ENCODE results near the gene XIAP. TPM values are rescaled to one million over a fixed set of nuclear protein-coding genes. Genes with fewer than 3 reads are reported as not detected.
A peak's percentile ranks its signal among the peaks of the same experiment; 100 is the strongest.

XIAP gene
- total and polyA plus RNA-seq, 9 of the 15 experiments (the other 6 are each of a cell fraction or from before 2014, with no cell fraction given), result 5.7 to 40.5 (median 19.8) TPM

- TF ChIP-seq VEZF1 (CRISPR knock-in tag; IDR thresholded peaks at IDR 0.05) (peak; percentile 90), ZNF830 (CRISPR knock-in tag; IDR thresholded peaks at IDR 0.05) (no peak), ID3 (CRISPR knock-in tag; IDR thresholded peaks at IDR 0.05) (no peak), ID3 (tag; IDR thresholded peaks at IDR 0.05) (no peak), C11orf30 (IDR thresholded peaks at IDR 0.05; ENCODE audit: low read depth) (peak; percentile 33; the same call in 1 of the 2 replicates), ZNF23 (CRISPR knock-in tag; IDR thresholded peaks at IDR 0.05) (no peak), FOXK1 (CRISPR knock-in tag; IDR thresholded peaks at IDR 0.05; ENCODE audit: borderline replicate concordance) (peak; percentile 29; the same call in 1 of the 2 replicates), NR2C2 (CRISPR knock-in tag; IDR thresholded peaks at IDR 0.05) (no peak), NR2C2 (tag; IDR thresholded peaks at IDR 0.05) (0 out of 2 replicates have a peak, but pooled peaks have one; percentile 6), HNRNPK (IDR thresholded peaks at IDR 0.05; ENCODE audit: low read depth, low read length, poor library complexity, severe bottlenecking) (no peak), POLR2B (IDR thresholded peaks at IDR 0.05; ENCODE audit: low read depth, partially characterized antibody) (peak; percentile 83), HSF4 (CRISPR knock-in tag; IDR thresholded peaks at IDR 0.05; ENCODE audit: borderline replicate concordance) (no peak), ZSCAN29 (IDR thresholded peaks at IDR 0.05) (no peak), CEBPB (tag; IDR thresholded peaks at IDR 0.05) (peak; percentile 46), PRDM10 (IDR thresholded peaks at IDR 0.05; ENCODE audit: partially characterized antibody) (peak; percentile 43), UBTF (IDR thresholded peaks at IDR 0.05; ENCODE audit: borderline replicate concordance in 1 of 2, low read depth in 2 of 2, low read length in 2 of 2) (peak; percentile 85 to 87; a peak in 3 of 4 replicates), POLR3G (IDR thresholded peaks at IDR 0.05; ENCODE audit: extremely low read depth, insufficient read length, insufficient replicate concordance) (no peak), YY1 (IDR thresholded peaks at IDR 0.05; ENCODE audit: borderline replicate concordance in 1 of 3, control insufficient read depth in 1 of 3, extremely low read depth in 1 of 3, insufficient read depth in 3 of 3, insufficient read length in 1 of 3, insufficient replicate concordance in 2 of 3, low read depth in 1 of 3, low read length in 2 of 3) (peak in 1 of 3 experiments; percentile 59), TBP (optimal IDR thresholded peaks at IDR 0.05; ENCODE audit: low read depth, low read length) (peak; percentile 94), TAF7 (tag; IDR thresholded peaks at IDR 0.05) (peak; percentile 71)
Measured at GRCh38 chrX:123962794-123963373, 103.0 kb downstream of the XIAP start (continued).
